HG02623 (cell line): ENCODE results near the gene CORT.
"Not testable (repeated sequence)": the region's sequence is repeated elsewhere in the genome, so short reads cannot be mapped to it uniquely, and the experiment has no call there.

Experiments used
- ATAC-seq: cut with Tn5 transposase; IDR thresholded peaks from one replicate; pipeline ENCODE4 v1.9.1; 2021; ENCODE audit warnings: moderate library complexity; ENCODE audit not compliant: unreplicated experiment

CORT gene

DNA sequence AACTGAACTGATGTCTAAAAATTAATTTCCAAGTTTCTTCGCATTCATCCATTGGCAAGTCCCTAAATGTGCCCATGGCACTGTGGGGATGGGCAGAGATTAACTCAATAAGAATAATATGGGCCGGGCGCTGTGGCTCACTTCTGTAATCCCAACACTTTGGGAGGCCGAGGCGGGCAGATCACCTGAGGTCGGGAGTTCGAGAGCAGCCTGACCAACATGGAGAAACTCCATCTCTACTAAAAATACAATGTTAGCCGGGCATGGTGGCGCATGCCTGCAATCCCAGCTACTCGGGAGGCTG, 24.4 kb downstream of the CORT start:
- not testable (repeated sequence) for ATAC-seq

DNA sequence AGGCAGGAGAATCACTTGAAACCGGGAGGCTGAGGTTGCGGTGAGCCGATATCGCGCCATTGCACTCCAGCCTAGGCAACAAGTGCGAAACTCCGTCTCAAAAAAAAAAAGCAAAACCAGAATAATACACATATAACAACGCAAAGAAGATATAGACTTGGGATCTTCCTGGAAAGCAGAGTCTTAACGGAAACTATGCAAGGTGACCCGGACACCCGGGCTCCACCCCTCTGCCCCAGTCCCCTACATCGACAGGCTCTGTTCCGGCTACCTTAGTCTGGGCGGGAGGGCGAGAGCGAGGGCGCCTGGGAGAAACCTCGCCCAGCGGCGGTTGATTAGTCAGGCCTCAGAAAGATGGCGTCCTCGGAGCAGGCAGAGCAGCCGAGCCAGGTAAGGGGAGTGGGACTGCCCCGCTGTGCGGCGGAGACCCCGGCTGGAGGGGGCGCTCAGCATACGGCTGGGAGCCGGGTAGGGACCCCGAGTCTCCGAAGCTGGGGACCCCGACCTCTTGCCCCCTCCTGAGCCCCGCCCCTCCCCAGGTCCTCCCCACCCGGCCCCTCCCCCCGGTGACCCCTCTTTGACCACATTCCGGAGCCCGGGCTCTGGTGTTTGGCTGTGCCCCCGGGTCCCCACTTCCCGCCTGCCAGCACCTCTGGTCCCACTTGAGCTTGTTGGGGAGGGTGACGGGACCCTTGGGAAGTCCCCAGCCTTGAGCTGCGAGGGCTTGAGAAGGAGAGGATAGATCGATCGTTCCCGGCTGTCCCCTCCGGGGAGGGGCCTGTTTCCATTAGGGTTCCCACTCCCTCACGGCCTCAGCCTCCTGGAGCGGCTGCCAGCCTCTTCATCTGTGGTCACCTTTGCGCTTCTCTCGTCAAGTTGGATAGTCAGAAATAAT, 25.0 kb downstream of the CORT start, which contains the start of gene PEX14:
Gene PEX14 (plus strand): TSS at position 338 of the 895 bp plus-strand sequence. CDS start 17 bp downstream, at position 355.
- ATAC-seq: peak; percentile 54

GRCh38 chr1:10475510-10475909, 25.7 kb downstream of the CORT start:
- ATAC-seq: no peak

DNA sequence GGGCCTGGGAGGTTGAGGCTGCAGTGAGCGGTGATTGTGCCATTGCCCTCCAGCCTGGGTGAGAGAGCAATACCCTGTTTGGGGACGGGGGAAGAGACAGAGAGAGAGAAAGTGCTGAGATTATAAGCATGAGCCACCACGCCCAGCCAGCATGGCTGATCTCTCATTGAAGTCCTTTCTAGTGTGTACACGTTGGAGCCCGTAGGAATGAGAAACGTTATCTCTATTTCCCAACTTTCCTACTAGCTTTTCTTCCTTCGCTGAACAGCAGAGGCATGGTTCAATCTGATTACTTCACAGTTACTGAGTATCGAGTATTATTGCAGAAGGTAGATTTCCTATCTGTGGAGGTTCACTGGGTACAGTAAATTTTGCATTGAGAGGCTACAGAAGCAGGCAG, 29.5 kb downstream of the CORT start:
- ATAC-seq: no peak

DNA sequence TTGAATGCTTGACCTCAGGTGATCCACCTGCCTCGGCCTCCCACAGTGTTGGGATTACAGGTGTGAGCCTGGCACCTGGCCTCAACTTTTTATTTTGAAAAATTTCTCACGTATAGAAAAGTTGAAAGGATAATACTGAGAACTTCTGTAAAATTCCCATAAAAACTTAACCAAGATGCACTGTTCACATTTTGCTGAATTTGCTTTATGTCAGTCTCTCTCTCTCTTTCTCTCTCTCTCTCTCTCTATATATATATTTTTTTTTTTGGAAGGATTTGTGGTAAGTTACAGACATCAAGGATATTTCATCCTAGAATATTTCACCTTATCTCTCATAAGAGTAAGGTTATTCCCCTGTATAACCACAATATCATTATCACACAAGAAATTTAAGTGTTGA, 30.8 kb downstream of the CORT start:
- ATAC-seq: no peak

GRCh38 chr1:10484521-10484920, 34.7 kb downstream of the CORT start:
- no peak for ATAC-seq

DNA sequence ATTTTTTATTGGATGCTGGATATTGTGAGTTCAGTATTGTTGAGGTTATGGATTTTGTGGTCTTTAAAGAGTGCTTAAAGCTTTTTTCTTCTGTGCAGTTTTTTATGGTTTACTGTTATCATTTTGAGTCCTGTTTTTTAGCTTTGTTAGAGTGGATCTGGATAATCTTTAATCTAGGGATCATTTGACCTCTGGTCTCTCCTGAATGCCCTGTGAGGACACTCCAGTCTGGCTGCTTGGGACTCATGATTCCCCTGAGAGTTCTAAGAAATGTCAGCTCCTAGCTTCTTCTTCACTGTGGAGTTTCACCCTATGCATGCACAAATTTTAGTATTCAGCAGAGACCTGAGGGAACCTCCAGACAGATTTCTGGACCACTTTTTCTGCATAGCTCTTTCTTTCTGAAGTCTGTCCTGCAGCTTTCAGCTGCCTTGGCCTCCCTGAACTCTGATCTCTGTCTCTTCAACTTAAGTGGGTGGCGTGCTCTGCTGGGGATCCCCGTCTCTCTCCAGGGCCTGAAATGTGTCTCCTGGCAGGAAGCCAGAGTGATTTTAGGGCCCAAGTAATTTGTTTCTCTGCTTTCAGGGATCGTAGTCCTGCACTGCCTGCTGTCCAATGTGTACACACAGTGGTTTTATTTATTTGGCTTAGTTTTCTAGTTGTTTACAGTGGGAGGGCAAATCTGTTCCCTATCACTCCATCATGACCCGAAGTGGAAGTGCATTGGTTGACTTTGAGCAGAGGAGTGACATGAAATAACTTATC, 39.6 kb downstream of the CORT start:
- no peak for ATAC-seq

GRCh38 chr1:10490286-10490970, 40.6 kb downstream of the CORT start:
- no peak for ATAC-seq

- no peak for ATAC-seq
Observed at GRCh38 chr1:10494418-10494753, 44.6 kb downstream of the CORT start.

GRCh38 chr1:10494754-10495474, 45.1 kb downstream of the CORT start:
- peak; percentile 62 for ATAC-seq

DNA sequence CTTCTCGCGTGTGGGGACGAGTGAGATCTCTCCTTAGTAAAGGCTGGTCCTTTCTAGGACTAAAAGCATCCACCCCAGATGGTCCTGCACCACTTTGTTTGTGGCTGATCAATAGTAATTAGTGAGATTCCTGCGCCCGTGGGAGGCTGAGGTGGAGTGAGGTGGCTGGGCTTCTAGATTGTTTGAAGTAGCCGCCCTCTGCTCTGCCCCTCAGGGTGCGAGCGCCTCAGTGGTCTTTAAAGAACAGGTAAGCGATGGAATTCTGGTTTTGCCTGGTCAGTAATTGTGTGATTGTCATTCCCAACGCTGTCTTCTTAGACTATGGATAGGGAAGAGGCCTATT, 45.6 kb downstream of the CORT start:
- ATAC-seq: no peak

GRCh38 chr1:10495952-10496351, 46.1 kb downstream of the CORT start:
- no peak for ATAC-seq

GRCh38 chr1:10497109-10497508, 47.3 kb downstream of the CORT start:
- no peak for ATAC-seq

- ATAC-seq: no peak
Observed at GRCh38 chr1:10498231-10498630, 48.4 kb downstream of the CORT start.
